Measurements from ENCODE around the gene ZNF524.

Gene ZNF524

GRCh38 chr19:55594996-55595545 is 5.0 kb upstream of the ZNF524 start:
- no CpG with 5 or more reads among the region's 4 CpGs for WGBS (ENCODE audit: extremely low coverage, insufficient coverage, low lambda C conversion rate)
- Histone ChIP-seq H3K27ac (ENCODE audit: low read depth, low read length) (no peak overlapping the region), H3K36me3 (ENCODE audit: control insufficient read depth, insufficient read depth, low read length) (peaks cover 2% of the 10 kb centered on the region)

DNA sequence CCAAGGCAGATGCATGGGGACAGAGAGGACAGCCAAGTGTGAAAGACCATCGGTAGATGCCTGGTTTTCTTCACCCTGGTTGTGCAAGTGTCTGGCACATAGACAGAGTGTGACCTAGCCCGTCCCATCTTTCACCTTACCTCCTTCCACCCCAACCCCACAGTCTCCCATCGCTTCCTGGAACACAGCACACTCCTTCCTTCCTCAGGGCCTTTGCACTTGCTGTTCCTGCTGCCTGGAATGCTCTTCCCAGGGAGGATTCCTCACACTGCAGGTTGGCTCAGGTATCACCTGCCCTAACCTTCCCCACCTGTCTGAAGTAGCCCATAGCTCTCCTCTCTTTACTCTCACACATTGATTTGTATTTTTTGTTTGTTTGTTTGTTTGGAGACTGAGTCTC is 3.8 kb upstream of the ZNF524 start:
- Histone ChIP-seq H3K27ac (ENCODE audit: low read depth, low read length) (no peak overlapping the region), H2BK120ac (ENCODE audit: low read depth, low read length) (no peak overlapping the region), H3K27me3 (ENCODE audit: insufficient read depth, low read length, poor library complexity) (no peaks in the 10 kb centered on the region), H3K4me1 (ENCODE audit: control insufficient read depth, low read depth, low read length) (no peaks in the 10 kb centered on the region), H4K5ac (ENCODE audit: low read length) (no peak overlapping the region), H3K4me2 (ENCODE audit: low read length) (no peak overlapping the region), H3K56ac (ENCODE audit: low read length) (no peak overlapping the region), H3K18ac (ENCODE audit: low read length) (no peak overlapping the region), H3K4ac (ENCODE audit: low read depth, low read length) (no peak overlapping the region), H3K9ac (ENCODE audit: low read length) (no peak overlapping the region), H2AK5ac (ENCODE audit: low read length) (no peak overlapping the region), H3K79me1 (ENCODE audit: low read length) (no peaks in the 10 kb centered on the region), H4K8ac (ENCODE audit: low read depth, low read length) (no peak overlapping the region), H3K79me2 (ENCODE audit: control insufficient read depth, insufficient read depth, low read length) (no peaks in the 10 kb centered on the region), H3K4me3 (ENCODE audit: low read length) (no peak overlapping the region), H3K36me3 (ENCODE audit: control insufficient read depth, insufficient read depth, low read length) (peaks cover 2% of the 10 kb centered on the region), H2BK5ac (ENCODE audit: low read length) (no peak overlapping the region), H2BK15ac (replicated peaks; ENCODE audit: low read depth) (no peak overlapping the region), H3K23ac (ENCODE audit: low read length) (no peak overlapping the region)
- DNase-seq, result no peak
- WGBS (ENCODE audit: extremely low coverage, insufficient coverage, low lambda C conversion rate), result no CpG with 5 or more reads among the region's 3 CpGs

More at GRCh38 chr19:55594996-55595545, 5.0 kb upstream of the ZNF524 start:
- Histone ChIP-seq H3K4ac (ENCODE audit: low read depth, low read length) (no peak overlapping the region), H4K8ac (ENCODE audit: low read depth, low read length) (no peak overlapping the region), H3K18ac (ENCODE audit: low read length) (no peak overlapping the region), H4K5ac (ENCODE audit: low read length) (no peak overlapping the region), H2BK5ac (ENCODE audit: low read length) (no peak overlapping the region), H2BK15ac (replicated peaks; ENCODE audit: low read depth) (no peak overlapping the region), H3K23ac (ENCODE audit: low read length) (no peak overlapping the region), H3K79me2 (ENCODE audit: control insufficient read depth, insufficient read depth, low read length) (no peaks in the 10 kb centered on the region), H3K79me1 (ENCODE audit: low read length) (no peaks in the 10 kb centered on the region), H2BK120ac (ENCODE audit: low read depth, low read length) (no peak overlapping the region), H3K4me2 (ENCODE audit: low read length) (no peak overlapping the region), H2AK5ac (ENCODE audit: low read length) (no peak overlapping the region), H3K56ac (ENCODE audit: low read length) (no peak overlapping the region), H3K27me3 (ENCODE audit: insufficient read depth, low read length, poor library complexity) (no peaks in the 10 kb centered on the region), H3K9ac (ENCODE audit: low read length) (no peak overlapping the region), H3K4me1 (ENCODE audit: control insufficient read depth, low read depth, low read length) (no peaks in the 10 kb centered on the region), H3K4me3 (ENCODE audit: low read length) (no peak overlapping the region)
- DNase-seq, result no peak

DNA sequence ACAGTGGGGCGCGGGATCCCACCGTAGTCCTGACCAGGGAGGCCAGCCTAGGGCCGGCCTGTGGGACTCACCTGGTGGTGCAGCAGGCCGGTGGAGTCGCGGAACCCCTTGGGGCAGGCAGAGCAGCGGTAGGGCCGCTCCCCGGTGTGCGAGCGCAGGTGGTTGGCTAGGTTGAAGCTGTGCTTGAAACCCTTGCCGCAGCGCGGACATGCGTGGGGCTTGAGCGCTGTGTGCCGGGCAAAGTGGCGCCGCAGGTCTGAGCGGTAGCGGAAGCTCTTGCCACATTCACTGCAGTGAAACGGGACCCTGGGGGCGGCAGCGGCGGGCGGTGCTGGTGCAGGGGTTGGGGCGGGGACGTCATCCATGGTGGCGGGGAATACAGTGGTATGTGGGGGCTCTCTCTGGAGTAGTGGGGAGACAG is 2.6 kb upstream of the ZNF524 start:
- no peaks in the 10 kb centered on the region for H3K27me3 ChIP-seq (ENCODE audit: insufficient read depth, low read length, poor library complexity)
- H3K4me2 ChIP-seq (ENCODE audit: low read length), result no peak overlapping the region
- H3K79me2 ChIP-seq (ENCODE audit: control insufficient read depth, insufficient read depth, low read length), result no peaks in the 10 kb centered on the region
- no CpG with 5 or more reads among the region's 30 CpGs for WGBS (ENCODE audit: extremely low coverage, insufficient coverage, low lambda C conversion rate)
- H3K4me1 ChIP-seq (ENCODE audit: control insufficient read depth, low read depth, low read length), result no peaks in the 10 kb centered on the region
- H3K27ac ChIP-seq (ENCODE audit: low read depth, low read length), result no peak overlapping the region
- no peak overlapping the region for H3K4ac ChIP-seq (ENCODE audit: low read depth, low read length)
- H2AK5ac ChIP-seq (ENCODE audit: low read length), result no peak overlapping the region
- no peak overlapping the region for H3K18ac ChIP-seq (ENCODE audit: low read length)
- H2BK120ac ChIP-seq (ENCODE audit: low read depth, low read length), result no peak overlapping the region
- no peak overlapping the region for H3K23ac ChIP-seq (ENCODE audit: low read length)
- no peak for DNase-seq
- H2BK15ac ChIP-seq (replicated peaks; ENCODE audit: low read depth), result no peak overlapping the region
- H4K8ac ChIP-seq (ENCODE audit: low read depth, low read length), result no peak overlapping the region
- no peaks in the 10 kb centered on the region for H3K79me1 ChIP-seq (ENCODE audit: low read length)
- no peak overlapping the region for H3K9ac ChIP-seq (ENCODE audit: low read length)
- H3K36me3 ChIP-seq (ENCODE audit: control insufficient read depth, insufficient read depth, low read length), result peaks cover 2% of the 10 kb centered on the region
- no peak overlapping the region for H3K4me3 ChIP-seq (ENCODE audit: low read length)
- H3K56ac ChIP-seq (ENCODE audit: low read length), result no peak overlapping the region
- H2BK5ac ChIP-seq (ENCODE audit: low read length), result no peak overlapping the region
- no peak overlapping the region for H4K5ac ChIP-seq (ENCODE audit: low read length)

DNA sequence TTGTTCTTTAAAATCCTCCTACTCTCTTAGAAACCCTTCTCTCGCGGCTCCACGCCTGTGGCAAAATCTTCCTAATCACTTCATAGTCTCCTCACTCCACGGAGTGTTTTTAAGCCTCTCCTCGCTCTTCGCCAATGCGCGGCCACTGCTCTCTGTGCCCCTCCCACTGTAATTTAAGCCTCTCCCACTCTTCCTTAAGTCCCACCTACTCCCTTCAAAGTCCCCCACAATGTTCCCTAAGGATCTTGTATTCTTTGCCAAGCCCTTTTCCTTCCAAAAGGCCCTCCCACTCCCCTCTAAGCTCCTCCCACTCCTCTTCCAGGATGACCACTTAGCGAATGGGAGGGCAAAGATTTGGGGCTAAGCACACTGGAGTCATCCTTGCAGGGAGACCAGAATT is 2.1 kb upstream of the ZNF524 start:
- peak; percentile 48 for DNase-seq
- H2BK5ac ChIP-seq (ENCODE audit: low read length), result no peak overlapping the region
- H3K9ac ChIP-seq (ENCODE audit: low read length), result no peak overlapping the region
- no peak overlapping the region for H3K18ac ChIP-seq (ENCODE audit: low read length)
- H3K27ac ChIP-seq (ENCODE audit: low read depth, low read length), result no peak overlapping the region
- H3K79me1 ChIP-seq (ENCODE audit: low read length), result no peaks in the 10 kb centered on the region
- no peaks in the 10 kb centered on the region for H3K4me1 ChIP-seq (ENCODE audit: control insufficient read depth, low read depth, low read length)
- H2AK5ac ChIP-seq (ENCODE audit: low read length), result no peak overlapping the region
- H3K23ac ChIP-seq (ENCODE audit: low read length), result no peak overlapping the region
- H2BK120ac ChIP-seq (ENCODE audit: low read depth, low read length), result no peak overlapping the region
- no CpG with 5 or more reads among the region's 9 CpGs for WGBS (ENCODE audit: extremely low coverage, insufficient coverage, low lambda C conversion rate)
- no peaks in the 10 kb centered on the region for H3K27me3 ChIP-seq (ENCODE audit: insufficient read depth, low read length, poor library complexity)
- H3K4me2 ChIP-seq (ENCODE audit: low read length), result no peak overlapping the region
- no peak overlapping the region for H3K4me3 ChIP-seq (ENCODE audit: low read length)
- no peak overlapping the region for H4K5ac ChIP-seq (ENCODE audit: low read length)
- H2BK15ac ChIP-seq (replicated peaks; ENCODE audit: low read depth), result no peak overlapping the region
- no peak overlapping the region for H3K56ac ChIP-seq (ENCODE audit: low read length)
- no peak overlapping the region for H3K4ac ChIP-seq (ENCODE audit: low read depth, low read length)
- H4K8ac ChIP-seq (ENCODE audit: low read depth, low read length), result no peak overlapping the region
- peaks cover 2% of the 10 kb centered on the region for H3K36me3 ChIP-seq (ENCODE audit: control insufficient read depth, insufficient read depth, low read length)
- H3K79me2 ChIP-seq (ENCODE audit: control insufficient read depth, insufficient read depth, low read length), result no peaks in the 10 kb centered on the region

DNA sequence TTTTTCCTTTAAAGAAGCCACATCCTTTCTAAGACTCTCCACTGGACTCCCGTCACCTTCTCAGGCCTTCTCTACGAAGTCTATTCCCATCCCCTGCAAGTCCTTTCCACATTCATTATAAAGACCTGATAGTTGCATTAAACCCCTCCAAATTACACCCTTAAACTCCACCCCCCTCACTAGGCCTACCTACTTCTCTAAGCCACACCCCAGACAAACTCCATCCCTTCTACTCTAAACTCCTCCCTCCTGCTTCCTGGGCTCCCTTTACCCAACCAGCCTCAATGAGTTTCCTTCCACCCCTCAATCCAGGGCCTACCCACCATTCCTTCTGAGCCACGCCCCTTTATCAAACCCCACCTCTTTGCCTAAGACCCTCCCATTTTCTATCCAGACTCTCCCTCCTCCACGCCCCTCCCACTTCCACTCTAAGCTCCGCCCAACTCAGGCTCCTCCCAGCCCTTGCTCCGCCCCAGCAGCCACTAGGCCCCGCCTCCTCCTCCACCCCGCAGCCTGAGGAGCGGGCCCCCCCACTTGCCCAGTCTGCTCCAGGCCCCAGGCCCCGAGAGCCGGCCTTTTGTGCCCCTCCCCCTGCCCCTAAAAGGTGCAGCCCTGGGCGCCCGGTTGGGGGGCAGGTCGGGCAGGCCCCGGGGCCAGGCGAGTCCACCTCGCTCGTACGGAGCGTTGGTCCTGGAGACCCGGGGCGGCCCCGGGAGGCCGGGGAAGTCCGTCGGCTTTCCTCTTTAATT is 1.2 kb upstream of the ZNF524 start:
- Histone ChIP-seq H3K23ac (ENCODE audit: low read length) (no peak overlapping the region), H3K4me2 (ENCODE audit: low read length) (no peak overlapping the region), H3K36me3 (ENCODE audit: control insufficient read depth, insufficient read depth, low read length) (peaks cover 2% of the 10 kb centered on the region), H3K9ac (ENCODE audit: low read length) (peak overlapping the region; percentile 85), H2AK5ac (ENCODE audit: low read length) (no peak overlapping the region), H3K27ac (ENCODE audit: low read depth, low read length) (peak overlapping the region; percentile 98), H3K79me1 (ENCODE audit: low read length) (no peaks in the 10 kb centered on the region), H3K4me1 (ENCODE audit: control insufficient read depth, low read depth, low read length) (no peaks in the 10 kb centered on the region), H2BK5ac (ENCODE audit: low read length) (peak overlapping the region; percentile 64), H3K79me2 (ENCODE audit: control insufficient read depth, insufficient read depth, low read length) (no peaks in the 10 kb centered on the region), H3K4me3 (ENCODE audit: low read length) (peak overlapping the region; percentile 56), H2BK15ac (replicated peaks; ENCODE audit: low read depth) (no peak overlapping the region), H3K18ac (ENCODE audit: low read length) (peak overlapping the region; percentile 98), H3K56ac (ENCODE audit: low read length) (peak overlapping the region; percentile 90), H4K8ac (ENCODE audit: low read depth, low read length) (no peak overlapping the region), H4K5ac (ENCODE audit: low read length) (no peak overlapping the region), H2BK120ac (ENCODE audit: low read depth, low read length) (no peak overlapping the region), H3K4ac (ENCODE audit: low read depth, low read length) (peak overlapping the region; percentile 93), H3K27me3 (ENCODE audit: insufficient read depth, low read length, poor library complexity) (no peaks in the 10 kb centered on the region)
- DNase-seq, result peak; percentile 99
- no CpG with 5 or more reads among the region's 26 CpGs for WGBS (ENCODE audit: extremely low coverage, insufficient coverage, low lambda C conversion rate)

Measured in mesendoderm (in vitro differentiated cells).